Fibroblast of the conjunctiva (primary cell): Measurements from ENCODE around the gene RYR1.
"Not testable (repeated sequence)": the region's sequence is repeated elsewhere in the genome, so short reads cannot be mapped to it uniquely, and the experiment has no call there.

Source experiments
- DNase-seq: peaks from one replicate; pipeline ENCODE4 v3.0.0-alpha.2; 2010; ENCODE audit warnings: low read depth

RYR1 gene

GRCh38 chr19:38457690-38458405, 24.4 kb downstream of the RYR1 start:
- DNase-seq, result no peak

- no peak for DNase-seq
Observed at GRCh38 chr19:38458991-38459390, 25.5 kb downstream of the RYR1 start.

GRCh38 chr19:38463365-38463764, 29.9 kb downstream of the RYR1 start:
- no peak for DNase-seq

- no peak for DNase-seq
Observed at GRCh38 chr19:38464421-38465082, 31.1 kb downstream of the RYR1 start.

GRCh38 chr19:38466050-38466449, 32.6 kb downstream of the RYR1 start:
- DNase-seq, result no peak

- DNase-seq, result no peak
Observed at GRCh38 chr19:38467541-38468525, 34.3 kb downstream of the RYR1 start.

GRCh38 chr19:38469151-38469550, 35.7 kb downstream of the RYR1 start:
- DNase-seq, result no peak

- DNase-seq, result no peak
Observed at GRCh38 chr19:38470788-38471480, 37.4 kb downstream of the RYR1 start.

GRCh38 chr19:38472725-38473124, 39.2 kb downstream of the RYR1 start:
- DNase-seq, result not testable (repeated sequence)

- no peak for DNase-seq
Observed at GRCh38 chr19:38473201-38473600, 39.7 kb downstream of the RYR1 start.

- no peak for DNase-seq
Observed at GRCh38 chr19:38475176-38475575, 41.7 kb downstream of the RYR1 start.

- DNase-seq, result no peak
Observed at GRCh38 chr19:38478273-38478971, 44.9 kb downstream of the RYR1 start.

GRCh38 chr19:38482496-38482895, 49.0 kb downstream of the RYR1 start:
- DNase-seq, result no peak

- no peak for DNase-seq
Observed at GRCh38 chr19:38483016-38483630, 49.6 kb downstream of the RYR1 start.

- no peak for DNase-seq
Observed at GRCh38 chr19:38484747-38485146, 51.3 kb downstream of the RYR1 start.

GRCh38 chr19:38485541-38486285, 52.2 kb downstream of the RYR1 start:
- DNase-seq, result no peak

GRCh38 chr19:38486731-38487336, 53.3 kb downstream of the RYR1 start:
- no peak for DNase-seq

GRCh38 chr19:38488096-38488495, 54.6 kb downstream of the RYR1 start:
- no peak for DNase-seq

GRCh38 chr19:38488776-38489481, 55.4 kb downstream of the RYR1 start:
- DNase-seq, result no peak
